HG03196 (cell line): Measurements from ENCODE around the gene ZBTB39.

Experiments
- ATAC-seq: cut with Tn5 transposase; IDR thresholded peaks from one replicate; pipeline ENCODE4 v1.9.1; 2021; ENCODE audit not compliant: unreplicated experiment

ZBTB39 gene

DNA sequence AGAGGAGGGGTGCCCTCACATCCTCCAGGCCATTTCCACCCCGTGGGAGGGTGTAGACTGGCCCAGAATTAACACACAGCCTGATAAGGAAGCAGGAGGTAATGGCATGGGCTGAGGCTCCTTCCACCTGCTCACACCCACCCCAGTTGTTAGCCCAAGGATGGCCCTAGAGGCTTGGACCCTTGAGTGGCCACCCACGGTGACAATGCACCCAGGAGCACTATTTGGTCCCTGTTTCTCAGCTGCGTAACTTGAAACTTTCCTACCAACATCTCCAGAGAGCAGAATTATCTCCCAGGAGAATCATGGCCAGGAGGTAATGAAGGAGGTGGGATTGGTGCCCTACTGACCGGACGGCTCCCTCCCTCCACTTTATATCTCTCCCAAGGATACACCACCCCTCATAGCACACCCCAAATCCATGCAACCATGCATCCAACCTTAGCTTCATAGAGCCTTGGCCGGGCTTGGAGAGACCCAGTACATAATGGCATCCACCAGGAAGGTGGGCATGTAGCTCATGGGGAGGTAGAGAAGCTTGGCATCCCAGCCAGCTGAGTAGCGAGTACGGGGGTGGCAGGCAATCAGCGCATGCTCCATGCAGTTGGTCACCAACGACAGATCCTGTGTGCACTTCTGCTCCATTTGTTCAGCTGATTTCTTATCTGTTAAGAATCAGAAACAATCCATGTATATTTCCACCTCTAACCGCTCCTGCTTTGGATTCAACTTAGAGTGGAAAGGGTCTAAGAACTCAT is 54.6 kb downstream of the ZBTB39 start:
- no peak for ATAC-seq

DNA sequence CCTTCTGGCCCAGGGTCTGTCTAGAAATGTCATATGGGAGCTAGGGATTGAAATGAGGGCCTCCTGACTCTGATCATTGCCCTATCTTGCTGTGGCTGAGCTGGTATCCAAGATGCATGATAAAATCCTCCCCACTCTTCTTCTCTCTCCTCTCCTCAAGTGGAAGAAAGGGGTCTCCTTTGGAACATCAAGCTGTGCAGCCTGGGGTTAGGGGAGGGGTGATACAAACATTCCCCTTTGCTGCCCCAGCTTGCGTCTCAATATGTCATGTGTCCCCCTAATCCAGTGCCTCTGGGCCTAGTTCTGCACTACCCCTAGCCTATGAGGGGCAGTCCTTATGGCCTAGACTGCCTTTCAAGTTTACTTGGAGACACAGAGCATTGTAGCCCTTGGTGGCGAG is 57.5 kb downstream of the ZBTB39 start:
- ATAC-seq = no peak
